Activated gamma-delta T cell treated with anti-CD3 and anti-CD28 coated beads, Interleukin-2, amount 50 U/mL, for 16 hours (primary cell): ENCODE measurements around the gene C2orf49.
A peak's percentile ranks its signal among the peaks of the same experiment; 100 is the strongest.

ENCODE experiments used
- DNase-seq: peaks from one replicate; pipeline ENCODE4 v3.0.0-alpha.2; 2020; ENCODE audit warnings: low read depth

C2orf49 gene

GRCh38 chr2:105337122-105338019 lies at the start of gene C2orf49:
C2orf49 (plus strand) TSS chr2:105337540; CDS start chr2:105337588, 48 bp downstream.
- DNase-seq: peak; percentile 82

- DNase-seq: no peak
Measured at GRCh38 chr2:105287692-105288091, 49.6 kb upstream of the C2orf49 start.

DNA sequence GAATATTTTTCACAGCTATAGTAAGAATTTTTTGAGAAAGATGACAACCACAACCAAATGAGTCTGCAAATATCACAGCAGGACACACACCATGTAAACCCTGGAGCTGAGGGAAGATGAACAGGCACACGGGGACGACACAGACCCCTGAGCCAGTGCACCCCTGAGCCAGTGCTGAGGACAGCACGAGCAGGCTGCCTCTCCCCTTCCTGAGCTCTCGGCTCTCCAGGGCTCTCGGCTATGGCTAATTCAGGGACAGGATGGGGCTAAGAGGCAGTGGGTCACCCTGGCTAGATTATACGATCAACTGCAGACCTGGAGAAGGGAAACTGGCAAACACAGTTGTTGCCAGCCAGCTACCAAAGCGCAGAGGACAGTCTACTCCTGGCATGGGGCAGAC lies 49.2 kb upstream of the C2orf49 start:
- no peak for DNase-seq

GRCh38 chr2:105290981-105291660 lies 46.2 kb upstream of the C2orf49 start:
- no peak for DNase-seq

DNA sequence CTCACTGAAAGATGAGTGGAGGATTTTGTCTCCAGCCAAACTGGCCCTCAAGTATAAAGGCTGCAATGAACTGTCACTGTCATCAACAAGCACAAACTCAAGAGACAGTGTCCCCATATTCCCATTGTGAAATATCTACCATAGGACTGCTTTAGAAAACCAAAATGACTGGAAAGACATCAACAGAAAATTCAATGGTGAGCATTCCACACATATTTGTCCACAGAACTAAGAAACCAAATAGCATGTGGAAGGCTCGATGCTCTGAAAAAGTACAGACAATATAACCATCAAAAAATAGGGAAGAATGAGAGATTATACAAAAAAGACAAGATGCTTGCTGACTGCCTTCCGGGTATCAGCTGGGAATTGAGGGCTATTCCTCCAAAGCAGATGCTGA lies 45.4 kb upstream of the C2orf49 start:
- DNase-seq: no peak

- DNase-seq: no peak
Measured at GRCh38 chr2:105294046-105294445, 43.3 kb upstream of the C2orf49 start.

DNA sequence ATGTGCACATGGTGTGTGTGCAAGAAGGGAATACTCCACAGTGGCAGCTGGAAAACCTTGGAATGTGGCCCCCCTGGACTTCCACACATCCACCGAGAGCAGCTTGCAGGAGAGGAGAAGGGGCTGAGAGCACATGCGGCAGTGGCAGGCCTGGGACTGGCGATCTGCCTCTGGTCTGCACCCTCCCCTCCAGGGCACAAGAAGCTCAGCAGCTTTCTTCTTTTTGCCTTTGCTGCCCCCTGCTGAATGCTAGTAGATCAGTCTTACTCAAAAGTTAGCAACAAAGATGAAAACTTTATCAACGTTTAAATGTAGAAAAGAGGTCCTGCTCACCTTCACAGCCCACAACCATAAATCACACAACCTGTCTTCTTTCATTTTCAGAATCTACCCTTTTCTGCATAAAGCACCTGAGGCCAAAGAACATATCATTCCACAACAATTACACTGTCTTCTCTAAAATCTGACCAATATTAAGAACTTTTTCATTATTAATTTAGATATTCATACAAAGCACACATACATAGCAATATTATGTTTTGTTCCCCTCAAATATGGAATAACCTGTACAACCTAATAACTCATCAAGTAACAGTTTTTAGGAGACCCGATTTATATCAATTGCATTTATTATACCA lies 42.4 kb upstream of the C2orf49 start:
- DNase-seq: no peak

GRCh38 chr2:105296017-105296611 lies 41.2 kb upstream of the C2orf49 start:
- no peak for DNase-seq

DNA sequence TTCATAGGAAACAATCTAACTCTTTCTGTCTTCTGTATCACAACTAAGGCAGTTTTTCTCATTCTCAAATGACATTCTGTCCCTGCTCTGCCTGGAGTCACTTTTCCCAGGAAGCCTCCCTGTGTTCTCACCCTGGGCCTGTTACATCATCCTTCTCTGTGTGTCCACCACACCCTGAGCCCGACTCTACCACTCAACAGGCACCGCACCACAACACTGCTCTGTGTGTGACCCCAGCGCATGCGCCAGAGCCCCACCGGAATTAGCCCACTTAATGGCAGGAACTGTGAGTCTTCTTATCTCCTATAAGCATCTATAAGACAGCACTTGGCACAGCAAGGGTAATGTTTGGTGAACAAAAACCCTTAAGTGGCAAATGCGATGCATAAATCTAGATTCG lies 40.1 kb upstream of the C2orf49 start:
- no peak for DNase-seq

DNA sequence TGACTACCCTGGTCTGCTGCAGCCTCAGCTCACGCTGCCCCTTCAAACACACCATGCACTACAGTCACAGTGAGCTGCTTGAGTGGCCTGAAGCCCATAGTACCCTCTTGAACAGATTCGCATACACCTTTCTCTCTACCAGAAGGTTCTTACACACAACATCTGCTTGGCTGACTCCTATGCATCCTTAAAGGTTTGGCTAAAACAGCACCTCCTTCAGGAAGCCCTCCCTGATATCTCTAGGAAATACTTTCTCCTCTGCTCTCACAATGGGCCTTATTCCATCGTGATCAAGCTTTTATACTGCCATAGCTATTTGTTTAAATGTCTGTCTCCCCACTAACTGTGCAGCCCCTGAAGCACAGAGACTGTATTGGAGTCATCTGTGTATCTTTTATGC lies 39.3 kb upstream of the C2orf49 start:
- DNase-seq: no peak

DNA sequence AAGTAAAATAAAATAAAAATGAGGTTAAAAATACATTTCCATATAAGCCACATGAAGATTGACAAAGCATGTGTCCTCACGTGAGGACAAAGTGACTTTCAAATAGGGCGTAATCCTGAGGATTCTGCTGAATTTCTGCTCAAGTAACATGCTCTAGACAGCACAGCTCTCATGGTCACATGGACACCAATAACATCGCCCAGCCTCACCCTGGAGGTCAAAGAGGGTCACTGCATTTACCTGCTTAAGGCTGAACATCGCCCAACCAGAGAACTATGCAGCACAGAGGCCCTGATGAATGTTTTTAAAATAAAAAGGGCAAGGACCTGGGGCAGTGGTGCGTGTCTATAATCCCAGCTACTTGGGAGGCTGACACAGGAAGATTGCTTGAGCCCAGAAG lies 38.0 kb upstream of the C2orf49 start:
- DNase-seq: no peak

GRCh38 chr2:105301646-105302045 lies 35.7 kb upstream of the C2orf49 start:
- DNase-seq: no peak

DNA sequence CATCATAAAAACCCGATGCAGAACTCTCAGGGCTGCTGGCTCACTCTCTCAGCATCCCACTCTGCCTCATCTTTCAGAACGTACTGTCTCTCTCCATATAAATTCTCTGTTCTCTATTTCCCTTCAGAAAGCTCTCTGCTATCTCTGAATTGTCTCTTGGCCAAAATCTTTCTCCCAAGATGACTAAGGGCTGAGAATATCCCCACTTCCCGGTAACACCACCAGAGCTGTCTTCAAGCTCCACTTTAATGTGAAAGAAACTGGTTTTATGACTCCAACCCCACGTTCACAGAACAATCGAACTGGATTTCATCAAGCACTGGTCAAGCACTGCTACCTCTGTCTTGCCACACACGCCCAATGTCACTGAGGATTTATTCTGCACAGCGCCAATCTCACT lies 30.2 kb upstream of the C2orf49 start:
- DNase-seq: no peak

DNA sequence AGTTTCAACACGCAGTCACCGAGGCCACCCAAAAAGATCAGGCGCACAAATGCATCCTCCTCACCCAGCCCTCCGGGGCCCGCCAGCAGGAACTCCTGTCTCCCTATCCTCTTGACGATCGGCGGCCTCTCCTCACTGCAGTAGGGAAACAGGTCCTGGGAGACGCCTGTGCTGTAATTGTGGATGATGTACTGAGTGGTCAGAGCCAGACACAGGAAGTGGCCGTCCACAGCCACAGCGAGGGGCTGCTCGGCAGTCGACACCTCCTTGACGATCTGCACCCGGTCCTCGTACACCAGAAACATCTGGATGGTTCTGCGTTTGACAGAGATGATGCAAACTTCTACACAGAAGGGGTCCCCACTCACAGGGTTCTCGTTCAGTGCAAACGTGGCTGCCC lies 29.8 kb upstream of the C2orf49 start:
- no peak for DNase-seq

DNA sequence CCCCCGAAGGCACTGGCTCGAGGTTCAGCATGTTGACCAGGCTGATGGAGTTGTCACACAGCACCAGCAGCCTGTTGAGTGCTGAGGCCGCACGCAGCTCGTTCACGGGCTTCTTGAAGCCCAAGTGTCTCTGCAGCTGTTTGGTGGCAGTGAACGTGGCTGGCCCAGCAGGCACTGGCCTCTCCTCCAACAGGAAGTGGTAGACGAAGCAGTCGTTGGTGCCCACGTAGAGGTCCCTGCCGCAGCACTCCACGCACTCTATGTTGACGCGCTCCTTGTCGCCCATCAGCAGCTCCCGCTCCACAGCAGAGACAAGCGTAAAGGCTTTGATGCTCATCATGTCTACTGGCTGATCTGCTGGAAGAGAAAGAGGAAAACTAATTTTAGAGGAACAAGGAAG lies 29.4 kb upstream of the C2orf49 start:
- DNase-seq: no peak

DNA sequence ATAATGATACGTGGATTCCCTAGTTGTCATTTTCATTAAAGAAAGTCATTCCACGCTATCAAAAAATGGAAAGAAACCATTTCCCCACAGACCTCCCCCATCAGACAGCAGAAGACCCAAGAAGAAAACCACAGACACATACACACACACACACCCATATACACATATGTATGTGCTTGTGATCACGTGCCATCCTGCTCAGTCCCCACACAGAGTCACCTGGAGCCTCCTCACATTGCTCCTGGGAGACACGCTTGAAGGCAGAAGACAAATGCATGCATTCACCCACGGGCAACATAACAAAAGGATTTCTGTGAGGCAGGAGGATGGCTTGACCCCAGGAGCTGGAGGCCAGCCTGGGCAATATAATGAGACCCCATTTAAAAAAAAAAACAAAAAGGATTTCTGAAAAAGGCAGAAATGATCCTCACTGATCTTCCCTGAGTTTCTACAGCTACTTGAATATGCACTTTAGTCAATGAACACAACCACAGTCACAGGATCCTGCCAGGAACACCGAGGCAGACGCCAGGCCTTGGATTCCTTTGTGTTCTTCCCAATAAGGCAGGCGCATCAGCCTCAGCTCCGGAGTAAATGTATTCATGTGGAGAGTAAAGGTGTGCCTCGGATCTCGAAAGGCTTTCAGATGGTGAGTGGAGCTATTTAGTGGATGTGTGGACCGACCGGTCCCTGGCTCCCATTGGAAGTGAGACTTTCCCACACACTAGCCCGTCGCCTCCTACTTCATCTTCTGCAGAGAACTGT lies 28.8 kb upstream of the C2orf49 start:
- no peak for DNase-seq

- no peak for DNase-seq
Measured at GRCh38 chr2:105309147-105309545, 28.2 kb upstream of the C2orf49 start.

- no peak for DNase-seq
Measured at GRCh38 chr2:105313877-105314276, 23.5 kb upstream of the C2orf49 start.

DNA sequence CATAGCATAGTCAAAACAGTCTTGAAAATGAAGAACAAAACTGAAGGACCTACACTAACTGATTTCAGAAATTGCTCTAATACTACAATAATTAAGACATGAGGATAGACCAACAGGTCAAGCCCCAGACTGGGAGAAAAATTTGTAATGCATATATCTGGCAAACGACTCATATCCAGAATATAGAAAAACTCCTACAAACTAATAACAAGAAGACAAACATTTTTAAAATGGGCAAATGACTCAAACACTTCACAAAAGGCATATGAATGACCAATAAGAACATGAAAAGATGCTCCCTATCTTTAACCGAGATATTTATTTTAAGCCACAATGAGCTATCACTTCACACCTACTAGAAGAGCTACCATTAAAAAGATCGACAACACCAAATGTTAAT lies 22.0 kb upstream of the C2orf49 start:
- DNase-seq: no peak

DNA sequence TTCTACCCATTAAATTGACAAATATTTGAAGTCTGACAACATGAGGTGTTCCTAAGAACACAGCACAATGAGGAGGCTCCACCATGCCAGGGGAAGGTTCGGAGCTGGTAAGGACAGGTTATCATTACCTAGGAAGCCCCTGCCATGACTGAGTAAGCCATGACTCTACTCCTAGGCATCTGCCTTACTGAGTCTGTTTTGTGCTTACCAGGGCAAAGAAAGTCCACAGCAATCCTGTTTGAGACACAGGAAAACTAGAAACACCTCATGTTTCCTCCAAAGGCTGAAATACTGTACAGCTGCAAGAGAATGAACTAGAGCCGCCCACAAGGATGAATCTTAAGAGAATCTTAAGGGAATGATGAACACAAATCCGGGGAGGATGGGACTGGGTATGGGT lies 19.4 kb upstream of the C2orf49 start:
- no peak for DNase-seq

DNA sequence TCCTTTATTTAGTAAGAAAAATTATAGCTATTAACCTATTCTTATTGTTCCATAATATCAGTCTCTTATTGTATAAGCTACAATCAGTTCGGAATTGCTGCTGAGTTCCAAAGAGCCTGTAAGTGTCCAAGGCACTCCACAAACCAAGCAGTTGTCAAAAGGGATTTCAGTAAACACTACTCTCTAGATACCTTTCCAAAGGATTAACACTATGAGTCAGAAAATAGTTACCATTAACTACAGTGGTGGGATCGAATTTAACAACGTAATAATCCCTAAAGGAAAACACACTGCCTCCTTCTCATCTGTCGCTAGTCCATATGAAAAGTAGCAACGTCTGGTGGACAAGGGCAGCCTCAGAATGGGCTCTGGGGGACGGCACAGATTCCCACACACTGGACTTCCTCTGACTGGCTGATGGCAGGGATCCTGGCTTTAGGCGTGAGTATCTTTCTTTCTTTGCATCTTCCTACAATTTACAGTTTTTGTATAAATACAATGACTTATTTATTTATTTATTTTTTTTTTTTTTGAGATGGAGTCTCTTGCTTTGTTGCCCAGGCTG lies 16.6 kb upstream of the C2orf49 start:
- DNase-seq: no peak
